ENCODE measurements around the gene MAPK1.
A peak's percentile ranks its signal among the peaks of the same experiment; 100 is the strongest.
"Not testable (repeated sequence)": the region's sequence is repeated elsewhere in the genome, so short reads cannot be mapped to it uniquely, and the experiment has no call there.

The MAPK1 gene

DNA sequence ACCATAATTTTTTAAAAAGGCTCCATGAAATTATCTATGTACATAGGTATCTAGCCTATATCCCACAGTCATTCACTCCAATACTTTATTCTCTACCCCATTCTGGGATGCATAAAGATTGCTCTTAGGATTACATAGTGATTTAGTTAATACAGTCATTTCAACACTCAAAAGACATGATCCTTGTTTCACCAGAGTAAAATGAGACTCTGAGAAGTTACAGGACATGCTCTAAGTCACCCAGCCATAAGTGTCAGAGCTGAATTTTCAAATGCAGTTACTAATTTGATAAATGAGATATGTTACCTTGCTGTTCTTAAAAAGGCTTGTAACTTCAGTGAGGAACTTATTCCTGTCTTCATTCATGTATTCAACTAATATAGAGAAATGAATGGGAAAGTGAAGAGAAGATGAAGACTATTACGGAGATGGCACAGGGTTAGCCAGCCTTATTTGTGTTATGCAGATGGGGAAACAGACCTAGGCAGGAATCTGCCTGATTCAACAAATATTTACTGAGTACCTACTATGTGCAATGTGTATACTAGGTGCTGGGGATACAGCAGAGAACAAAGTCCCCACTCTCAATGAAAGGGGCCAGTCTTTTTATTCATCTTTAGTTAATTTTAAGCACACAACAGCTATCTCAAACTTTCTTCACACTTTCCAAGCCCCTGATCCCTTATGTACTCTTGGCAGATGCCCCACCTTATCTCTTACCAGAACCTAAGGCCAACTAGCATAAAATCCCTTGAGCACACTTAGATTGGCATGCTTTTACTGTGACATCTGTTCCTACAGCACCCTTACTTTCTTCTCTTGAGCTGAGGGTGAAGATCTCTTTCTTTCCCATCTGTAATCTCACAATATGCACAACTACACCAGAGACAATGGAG is 21.6 kb downstream of the MAPK1 start:
- no peak for DNase-seq (ENCODE audit: low read depth)

DNA sequence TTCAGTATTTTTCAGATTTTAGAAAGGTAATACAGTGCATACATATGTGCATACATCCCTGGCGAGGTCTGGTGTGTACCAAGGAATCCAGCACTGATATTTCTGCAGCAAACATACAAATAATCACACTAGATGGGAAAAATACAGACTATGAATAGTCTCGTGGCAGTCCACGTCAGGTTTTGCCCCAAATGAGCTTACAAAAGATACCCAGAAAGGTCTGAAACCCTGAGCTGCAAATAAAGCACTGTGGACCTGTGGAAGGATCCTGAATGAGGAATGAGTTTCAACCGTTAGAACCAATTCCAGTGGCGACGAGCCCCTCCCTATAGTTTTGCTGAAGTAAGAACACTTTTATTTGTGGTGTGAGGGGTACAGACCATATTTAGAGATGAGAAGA is 24.5 kb downstream of the MAPK1 start:
- no peak for DNase-seq (ENCODE audit: low read depth)

DNA sequence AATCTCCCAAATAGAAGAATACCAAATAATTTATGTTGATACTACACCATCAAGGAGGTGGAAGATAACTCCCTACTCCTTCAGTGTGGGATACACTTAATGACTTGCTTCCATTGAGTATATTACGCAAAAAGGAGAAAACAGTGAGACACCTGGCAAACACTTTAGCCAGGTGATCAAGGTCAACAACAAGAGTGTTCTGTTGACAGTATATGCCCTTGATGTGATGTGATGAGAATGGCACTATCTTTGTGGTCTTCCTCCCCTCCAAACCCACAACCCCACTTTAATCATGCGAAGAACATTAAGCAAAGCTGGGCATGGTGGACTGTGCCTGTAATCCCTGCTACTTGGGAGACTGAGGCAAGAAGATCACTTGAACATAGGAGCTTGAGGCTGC is 26.0 kb downstream of the MAPK1 start:
- no peak for DNase-seq (ENCODE audit: low read depth)

DNA sequence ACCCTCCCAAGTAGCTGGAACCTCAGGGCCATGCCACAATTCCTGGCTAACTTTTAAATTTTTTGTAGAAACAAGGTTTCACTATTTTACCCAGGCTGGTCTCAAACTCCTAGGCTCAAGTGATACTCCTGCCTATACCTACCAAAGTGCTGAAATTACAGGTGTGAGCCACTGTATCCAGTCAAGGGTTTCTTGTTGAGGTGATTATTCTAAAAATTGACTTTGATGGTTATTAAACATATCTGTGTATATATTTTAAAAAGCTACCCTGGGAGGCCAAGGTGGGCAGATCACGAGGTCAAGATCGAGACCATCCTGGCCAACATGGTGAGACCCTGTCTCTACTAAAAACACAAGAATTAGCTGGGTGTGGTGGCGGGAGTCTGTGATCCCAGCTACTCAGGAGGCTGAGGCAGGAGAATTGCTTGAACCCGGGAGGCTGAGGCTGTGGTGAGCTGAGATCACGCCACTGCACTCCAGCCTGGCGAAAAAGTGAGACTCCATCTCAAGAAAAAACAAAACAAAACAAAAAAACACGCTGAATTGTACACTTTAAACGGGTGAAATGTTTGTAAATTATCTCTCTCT is 27.1 kb downstream of the MAPK1 start:
- no peak for DNase-seq (ENCODE audit: low read depth)

DNA sequence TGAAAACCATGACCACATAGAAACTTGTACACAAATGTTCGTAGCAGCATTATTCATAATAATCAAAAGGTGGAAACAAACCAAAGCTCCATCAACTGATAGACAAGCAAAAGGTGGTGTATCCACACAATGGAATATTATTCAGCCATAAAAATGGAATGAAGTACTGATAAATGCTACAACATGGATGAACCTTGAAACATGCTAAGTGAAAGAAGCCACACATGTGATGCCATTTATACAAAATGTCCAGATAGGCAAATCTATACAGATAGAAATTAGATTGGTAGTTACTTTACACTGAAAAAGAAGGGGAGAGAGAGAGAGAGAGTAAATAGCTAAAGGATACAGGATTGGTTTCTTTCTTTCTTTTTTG is 27.7 kb downstream of the MAPK1 start:
- DNase-seq (ENCODE audit: low read depth): no peak

DNA sequence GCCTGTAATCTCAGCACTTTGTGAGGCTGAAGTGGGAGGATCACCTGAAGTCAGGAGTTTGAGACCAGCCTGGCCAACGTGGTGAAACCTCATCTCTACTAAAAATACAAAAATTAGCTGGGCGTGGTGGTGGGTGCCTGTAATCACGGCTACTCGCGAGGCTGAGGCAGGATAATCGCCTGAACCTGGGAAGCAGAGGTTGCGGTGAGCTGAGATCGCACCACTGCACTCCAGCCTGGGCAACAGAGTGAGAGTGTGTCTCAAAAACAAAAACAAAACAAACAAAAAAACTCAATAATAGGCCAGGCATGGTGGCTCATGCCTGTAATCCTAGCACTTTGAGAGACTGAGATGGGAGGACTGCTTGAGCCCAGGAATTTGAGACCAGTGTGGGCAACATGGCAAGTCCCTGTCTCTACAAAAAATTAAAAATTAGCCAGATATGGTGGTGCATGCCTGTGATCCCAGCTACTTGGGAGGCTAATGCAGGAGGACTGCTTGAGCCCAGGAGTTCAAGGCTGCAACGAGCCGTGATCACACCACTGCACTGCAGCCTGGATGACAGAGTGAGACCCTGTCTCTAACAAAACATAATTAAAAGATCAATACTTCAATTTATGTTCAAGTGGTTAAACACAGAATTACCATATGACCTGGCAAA is 28.2 kb downstream of the MAPK1 start:
- not testable (repeated sequence) for DNase-seq (ENCODE audit: low read depth)

DNA sequence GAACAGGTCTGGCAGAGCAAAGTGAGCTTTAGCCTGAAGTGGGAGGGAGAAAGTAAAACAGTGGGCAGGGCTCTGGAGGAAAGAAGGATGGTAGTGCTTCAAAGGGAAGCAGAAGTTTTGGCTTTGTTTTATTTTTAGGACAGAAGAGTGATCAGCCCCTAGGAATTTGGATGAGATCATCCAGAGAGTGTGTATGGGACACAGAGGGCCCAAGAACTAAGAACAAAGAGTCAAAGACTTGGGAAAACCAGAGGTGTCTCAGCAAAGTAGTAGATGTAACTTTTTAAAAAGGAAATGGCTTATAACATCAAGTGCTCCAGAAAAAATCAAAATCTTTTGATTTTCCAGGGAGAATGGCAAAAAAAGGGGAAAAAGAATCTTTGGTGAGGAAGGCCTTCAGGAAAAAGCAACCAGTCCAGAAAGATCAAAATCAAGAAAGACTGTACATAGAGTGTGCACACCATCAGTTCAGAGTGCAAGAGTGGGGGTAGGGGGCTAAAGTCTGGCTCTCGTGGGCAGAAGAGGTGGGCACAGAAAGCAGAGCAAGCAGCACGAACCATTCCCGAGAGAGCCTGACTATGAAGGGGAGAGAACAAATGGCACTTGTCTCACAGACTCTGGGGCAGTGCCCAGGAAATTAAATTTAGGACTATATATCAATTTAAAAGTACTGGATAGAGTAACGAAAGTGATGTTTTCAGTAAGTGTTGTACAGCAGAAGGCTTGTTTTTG is 30.0 kb downstream of the MAPK1 start:
- DNase-seq (ENCODE audit: low read depth): peak; percentile 69

DNA sequence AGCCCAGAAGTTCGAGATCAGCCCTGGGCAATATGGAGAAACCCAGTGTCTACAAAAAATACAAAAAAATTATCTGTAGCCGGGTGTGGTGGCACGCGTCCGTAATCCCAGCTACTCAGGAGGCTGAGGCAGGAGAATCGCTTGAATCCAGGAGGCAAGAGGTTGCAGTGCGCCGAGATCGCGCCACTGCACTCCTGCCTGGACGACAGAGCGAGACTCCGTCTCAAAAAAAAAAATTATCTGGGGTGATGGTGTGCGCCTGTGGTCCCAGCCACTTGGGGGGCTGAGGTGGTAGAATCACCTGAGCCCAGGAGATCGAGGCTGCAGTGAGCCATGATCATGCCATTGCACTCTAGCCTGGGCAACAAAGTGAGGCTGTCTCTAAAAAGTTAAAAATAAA is 31.0 kb downstream of the MAPK1 start:
- not testable (repeated sequence) for DNase-seq (ENCODE audit: low read depth)

DNA sequence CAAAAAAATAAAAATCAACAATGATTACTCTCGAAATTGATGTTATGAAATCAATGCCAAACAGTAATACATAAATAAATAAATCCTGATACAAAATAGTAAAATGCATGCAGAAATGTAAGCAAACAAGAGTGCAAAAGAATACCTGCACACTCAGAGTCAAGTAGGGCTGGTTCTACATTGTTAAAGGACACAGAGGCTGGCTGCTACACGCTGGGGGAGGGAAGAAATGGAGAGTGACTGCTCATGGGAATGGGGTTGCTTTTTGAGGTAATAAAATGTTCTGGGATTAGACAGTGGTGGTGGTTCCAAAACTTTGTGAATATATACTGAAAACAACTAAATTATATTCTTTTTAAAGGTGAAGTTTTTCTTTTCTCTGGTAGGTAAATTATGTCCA is 32.1 kb downstream of the MAPK1 start:
- no peak for DNase-seq (ENCODE audit: low read depth)

DNA sequence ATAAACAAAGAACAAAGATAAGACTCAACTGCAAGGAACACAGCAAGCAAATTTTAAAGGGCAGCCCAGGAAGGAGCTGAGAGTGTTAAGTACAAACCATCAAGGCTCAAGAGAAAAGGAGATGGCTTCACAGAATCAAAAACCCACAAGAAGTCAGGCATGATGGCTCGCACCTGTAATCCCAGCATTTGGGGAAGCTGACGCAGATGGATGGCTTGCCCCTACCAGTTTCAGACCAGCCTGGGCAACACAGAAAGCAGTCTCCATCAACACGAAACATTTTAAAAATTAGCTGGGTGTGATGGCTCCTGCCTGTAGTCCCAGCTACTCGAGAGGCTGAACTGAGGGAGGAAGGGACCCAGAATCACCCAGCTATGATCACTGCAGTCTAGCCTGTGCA is 32.6 kb downstream of the MAPK1 start:
- no peak for DNase-seq (ENCODE audit: low read depth)

DNA sequence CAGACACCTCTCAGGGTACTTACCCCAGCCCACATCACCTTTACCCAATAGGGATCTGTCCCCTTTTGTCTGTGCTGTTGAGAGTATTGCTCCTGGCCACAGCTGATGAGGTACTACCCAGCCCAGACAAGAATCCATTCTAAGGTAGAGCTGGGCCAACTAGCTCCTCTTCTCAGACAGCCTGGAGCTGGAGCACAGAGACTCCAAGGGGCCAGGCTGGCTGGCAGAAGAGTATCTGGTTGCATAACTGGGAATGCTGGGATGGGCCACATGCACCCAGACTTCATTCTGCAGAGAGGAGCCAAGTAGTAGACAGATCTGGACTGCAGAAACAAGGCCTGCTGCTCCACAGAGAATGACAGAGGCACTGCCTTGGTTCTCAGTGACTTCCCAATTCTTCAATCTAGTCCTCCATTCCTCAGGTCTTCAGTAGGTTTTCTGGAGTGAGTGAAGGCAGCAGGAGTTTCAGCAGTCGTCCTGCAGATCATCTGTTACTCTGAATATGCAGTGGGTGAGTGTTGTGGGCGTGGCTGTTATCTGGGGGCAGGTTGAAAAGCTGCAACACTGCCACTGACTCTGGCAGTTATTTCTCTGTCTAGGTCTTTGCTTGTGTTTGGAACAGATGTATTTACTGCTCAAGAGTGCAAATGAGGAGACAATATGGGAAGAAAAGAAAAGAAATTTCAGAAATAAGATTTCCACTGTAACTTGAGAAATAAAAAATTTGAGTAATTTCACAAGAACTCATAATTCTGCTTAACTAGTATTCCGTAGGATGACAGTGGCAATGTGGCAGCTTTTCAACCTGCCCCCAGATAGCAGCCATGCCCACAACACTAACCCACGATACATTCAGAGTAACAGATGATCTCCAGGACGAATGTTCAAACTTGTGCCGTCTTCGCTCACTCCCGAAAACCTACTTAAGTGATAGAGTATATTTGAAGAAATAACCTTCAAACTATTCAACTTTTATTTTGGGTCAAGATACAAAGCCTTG is 34.9 kb downstream of the MAPK1 start:
- DNase-seq (ENCODE audit: low read depth): no peak

DNA sequence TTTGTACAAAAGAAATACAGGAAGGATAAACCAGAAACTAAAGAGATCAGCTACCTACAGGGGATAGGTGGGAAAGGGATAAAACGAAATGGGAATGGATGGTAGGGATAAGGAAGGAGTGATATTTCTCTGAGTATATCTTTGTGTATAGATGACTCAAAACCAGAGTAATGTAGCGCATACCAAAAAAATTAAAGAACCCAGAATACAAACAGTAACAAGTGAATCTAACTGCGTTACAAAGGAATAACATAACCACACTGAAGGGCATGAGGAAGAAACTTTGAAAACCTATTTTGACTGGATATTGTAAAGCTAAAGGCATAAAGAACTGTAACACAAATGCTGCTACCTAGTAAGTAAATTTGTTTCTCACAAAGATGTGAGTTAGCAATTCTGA is 37.9 kb downstream of the MAPK1 start:
- DNase-seq (ENCODE audit: low read depth): no peak

DNA sequence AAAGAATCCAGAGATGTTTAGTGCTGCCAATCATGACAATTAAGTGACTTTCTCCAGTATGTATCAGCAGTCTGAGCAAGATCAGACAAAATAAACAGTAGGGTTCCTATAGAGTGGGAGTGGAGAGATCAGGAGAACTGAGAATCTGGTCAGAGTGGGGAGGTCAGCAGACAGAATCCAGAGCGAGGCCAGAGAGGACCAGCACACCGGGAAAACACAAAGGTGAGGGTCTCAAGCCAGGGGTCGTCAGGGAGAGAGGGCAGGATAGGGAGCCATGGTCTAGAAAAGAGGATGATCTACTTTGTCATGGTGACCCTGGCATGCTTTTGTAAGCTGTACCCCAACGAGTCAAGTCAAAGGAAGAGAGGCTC is 39.2 kb downstream of the MAPK1 start:
- DNase-seq (ENCODE audit: low read depth): no peak

DNA sequence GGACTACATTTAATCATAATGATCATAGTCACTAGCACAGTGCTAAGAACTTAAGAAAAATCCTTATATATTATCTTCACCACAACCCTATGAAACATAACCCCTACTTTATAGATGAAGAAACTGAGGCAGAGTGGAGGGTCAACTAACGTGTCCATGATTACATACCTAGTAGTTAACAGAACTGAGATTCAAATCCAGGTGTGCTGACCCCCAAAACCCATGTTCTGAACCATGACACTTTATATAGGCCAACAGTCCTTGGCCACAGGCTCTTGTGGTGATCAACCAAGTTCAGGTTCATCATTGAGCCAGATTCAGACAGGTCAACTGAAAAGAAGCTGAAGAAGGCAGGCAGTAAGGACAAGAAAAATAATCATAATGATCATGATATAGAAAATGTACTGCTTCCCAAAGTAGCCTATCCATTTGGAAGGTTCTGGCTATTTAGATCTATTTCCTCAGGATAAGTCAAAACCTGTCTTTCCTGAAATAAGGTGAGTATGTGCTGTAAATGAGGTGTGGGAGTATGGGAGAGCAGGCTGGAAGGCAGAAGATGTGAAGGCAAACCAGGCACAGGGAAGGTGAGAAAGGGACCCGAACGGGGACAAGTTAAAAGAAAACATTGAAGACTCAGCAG is 39.7 kb downstream of the MAPK1 start:
- DNase-seq (ENCODE audit: low read depth): no peak

DNA sequence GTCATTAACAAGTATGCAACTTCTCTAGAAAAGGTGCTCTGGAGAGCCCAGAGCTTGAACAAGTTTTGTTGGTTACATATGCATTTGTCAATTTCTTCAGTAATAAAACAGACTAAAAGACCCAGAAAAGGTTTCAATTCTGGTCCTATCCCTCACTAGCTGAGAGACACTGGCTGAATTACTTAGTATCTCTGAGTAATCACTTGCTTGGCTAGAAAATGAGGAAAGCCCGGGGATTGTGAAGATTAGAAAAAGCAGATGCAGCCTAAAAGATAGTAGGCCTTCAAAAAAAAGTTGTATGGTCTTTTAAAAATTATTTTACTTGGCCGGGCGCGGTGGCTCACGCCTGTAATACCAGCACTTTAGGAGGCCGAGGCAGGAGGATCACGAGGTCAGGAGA is 41.2 kb downstream of the MAPK1 start:
- no peak for DNase-seq (ENCODE audit: low read depth)

DNA sequence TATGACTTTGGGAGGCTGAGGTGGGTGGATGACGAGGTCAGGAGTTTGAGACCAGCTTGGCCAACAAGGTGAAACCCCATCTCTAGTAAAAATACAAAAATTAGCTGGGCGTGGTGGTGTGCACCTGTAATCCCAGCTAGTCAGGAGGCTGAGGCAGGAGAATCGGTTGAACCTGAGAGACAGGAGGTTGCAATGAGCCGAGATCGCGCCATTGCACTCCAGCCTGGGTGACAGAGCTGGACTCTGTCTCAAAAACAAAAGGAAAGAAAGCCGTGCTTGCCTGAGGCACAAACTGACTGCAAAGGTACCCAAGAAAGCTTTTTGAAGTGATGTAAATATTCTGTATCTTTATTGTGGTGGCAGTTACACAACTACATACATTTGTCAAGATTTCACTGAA is 42.5 kb downstream of the MAPK1 start:
- DNase-seq (ENCODE audit: low read depth): not testable (repeated sequence)

DNA sequence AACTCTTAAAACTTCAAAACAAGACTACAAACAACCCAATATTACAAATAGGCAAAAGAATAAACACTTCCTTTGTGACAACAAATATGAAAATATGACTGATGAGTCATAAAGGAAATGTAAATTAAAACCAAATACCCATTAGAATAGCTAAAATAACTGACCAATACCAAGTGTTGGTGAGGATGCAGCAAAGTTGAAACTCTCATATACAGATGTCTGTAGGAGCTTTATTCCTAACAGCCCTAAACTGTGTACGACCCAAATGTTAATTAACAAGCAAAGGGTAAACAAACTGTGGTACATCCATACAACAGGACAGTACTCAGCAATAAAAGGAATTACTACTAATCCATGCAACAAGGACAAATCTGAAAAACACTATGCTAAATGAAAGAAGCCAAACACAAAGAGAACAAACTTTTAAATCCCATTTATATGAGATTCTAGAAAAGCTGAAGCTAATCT is 43.0 kb downstream of the MAPK1 start:
- DNase-seq (ENCODE audit: low read depth): no peak

DNA sequence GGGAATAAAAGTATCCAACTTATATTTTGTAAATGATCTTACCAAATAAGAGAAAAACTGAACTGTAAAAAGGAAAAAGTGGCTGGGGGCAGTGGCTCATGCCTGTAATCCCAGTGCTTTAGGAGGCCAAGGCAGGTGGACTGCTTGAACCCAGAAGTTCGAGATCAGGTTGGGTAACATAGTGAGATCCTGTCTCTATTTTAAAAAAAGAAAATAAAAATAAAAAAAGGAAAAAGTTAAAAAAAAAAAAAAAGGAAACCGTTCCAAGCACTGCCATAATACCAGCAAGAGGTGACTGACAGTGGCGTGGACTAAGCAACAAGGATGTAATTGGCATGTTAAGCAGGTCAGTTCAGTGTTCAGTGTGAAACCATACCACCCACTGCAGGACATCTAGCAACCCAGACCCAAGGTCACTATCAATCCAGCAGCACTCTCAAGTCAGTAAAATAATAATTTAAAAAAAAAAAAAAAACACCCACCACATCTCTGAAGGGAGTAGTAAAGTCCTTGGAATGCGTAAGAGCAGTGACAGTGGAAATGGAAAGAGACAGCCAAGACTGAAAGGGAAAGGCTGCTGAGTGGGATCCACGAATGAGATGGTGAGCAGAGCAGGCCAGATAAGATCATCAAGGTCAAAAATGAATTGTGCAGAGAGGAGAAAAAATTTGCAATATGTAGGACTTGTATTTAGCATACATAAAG is 43.6 kb downstream of the MAPK1 start:
- DNase-seq (ENCODE audit: low read depth): peak; percentile 20

DNA sequence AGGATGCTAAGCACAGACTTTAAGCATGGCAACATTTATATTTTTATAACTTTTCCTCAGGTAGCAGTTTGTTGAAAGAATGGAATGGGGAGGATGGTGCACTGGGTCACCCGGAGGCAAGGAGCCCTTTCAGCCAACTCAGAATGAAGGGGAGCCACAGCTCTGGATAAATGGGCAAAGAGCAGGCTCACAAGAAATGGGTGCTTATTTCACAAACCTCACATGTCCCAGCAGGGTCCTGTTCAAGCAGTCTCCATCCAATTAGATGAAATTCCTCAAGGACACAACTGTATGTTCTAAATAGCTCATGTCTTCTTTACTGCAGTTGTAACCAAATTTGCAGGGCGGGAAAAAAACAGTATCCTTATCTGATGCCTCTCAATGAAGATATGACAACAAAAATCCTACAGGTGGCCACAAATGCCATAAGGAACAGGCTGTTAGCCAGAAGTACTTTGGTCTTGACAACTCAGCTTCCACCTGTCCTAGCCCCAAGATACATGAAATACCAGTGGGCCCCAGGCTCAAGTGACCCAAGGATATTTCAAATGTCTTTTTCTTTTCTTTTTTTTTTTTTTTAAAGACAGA is 48.2 kb downstream of the MAPK1 start:
- DNase-seq (ENCODE audit: low read depth): no peak
